H1 (cell line): ENCODE measurements around the gene METTL22. TPM values are rescaled to one million over a fixed set of nuclear protein-coding genes. Genes with fewer than 3 reads are reported as not detected.

Source experiments
- CTCF ChIA-PET: fragments of 300-600 bp; sonication (Branson Sonifier 250); formaldehyde crosslinking; loops from one replicate; lab custom pipeline; 2021; ENCODE audit not compliant: partially characterized antibody; lab: Charles Lee
- POLR2A ChIA-PET: fragments of 300-600 bp; sonication (Branson Sonifier 250); formaldehyde crosslinking; loops from one replicate; lab custom pipeline; 2021; ENCODE audit warnings: inconsistent platforms; ENCODE audit not compliant: partially characterized antibody; lab: Charles Lee
- DNase-seq, 2 experiments: peaks; one replicate each; pipeline versions ENCODE4 v3.0.0 to v3.0.0-alpha.2; 2010 to 2022; ENCODE audit warnings: low spot score in 2 of 2, low read depth in 1 of 2, mixed read lengths in 1 of 2
- FAIRE-seq: peaks from 2 replicates; lab custom pipeline; 2011; peaks lifted over from hg19 to GRCh38; lab: Jason Lieb, UNC
- H2AFZ ChIP-seq: 2 replicates; pipeline ENCODE4 v1.8.1; 2012; ENCODE audit warnings: low read length, inconsistent platforms
- H2AK5ac ChIP-seq: 2 replicates; pipeline ENCODE4 v1.6.1; 2013; ENCODE audit warnings: low read depth, low read length
- H2BK120ac ChIP-seq: replicated peaks from 2 replicates; pipeline ENCODE3; 2013; ENCODE audit warnings: low read depth, low read length, inconsistent platforms
- H2BK12ac ChIP-seq: 2 replicates; pipeline ENCODE4 v1.6.1; 2013; ENCODE audit warnings: low read depth, low read length
- H2BK15ac ChIP-seq: 2 replicates; pipeline ENCODE4 v1.6.1; 2013; ENCODE audit warnings: low read length
- H2BK20ac ChIP-seq: 2 replicates; pipeline ENCODE4 v1.6.1; 2013; ENCODE audit warnings: low read length
- H2BK5ac ChIP-seq: 2 replicates; pipeline ENCODE4 v1.6.1; 2013; ENCODE audit warnings: low read depth, low read length
- H3K14ac ChIP-seq: 2 replicates; pipeline ENCODE4 v1.6.1; 2013; ENCODE audit warnings: inconsistent platforms; ENCODE audit not compliant: insufficient read length
- H3K18ac ChIP-seq: 2 replicates; pipeline ENCODE4 v1.6.1; 2013; ENCODE audit warnings: low read length; ENCODE audit errors: extremely low read depth
- H3K23ac ChIP-seq: 2 replicates; pipeline ENCODE4 v1.6.1; 2013; ENCODE audit warnings: inconsistent platforms; ENCODE audit not compliant: insufficient read length
- H3K23me2 ChIP-seq: 2 replicates; pipeline ENCODE4 v1.6.1; 2013; ENCODE audit warnings: low read depth, low read length
- H3K27ac ChIP-seq: 2 replicates; pipeline ENCODE4 v1.6.1; 2011; ENCODE audit warnings: low read depth, low read length, inconsistent platforms
- H3K27me3 ChIP-seq, 4 experiments: replicated peaks in 1 of 4; 1 replicate in 1 of 4; 2 replicates in 3 of 4; pipeline versions ENCODE4 v1.6.1 to v1.8.1; 2011 to 2013; ENCODE audit warnings: low read length in 3 of 4, mild to moderate bottlenecking in 3 of 4, inconsistent platforms in 2 of 4, mixed read lengths in 2 of 4, moderate library complexity in 1 of 4; ENCODE audit not compliant: control insufficient read depth in 3 of 4, insufficient read depth in 3 of 4; ENCODE audit errors: extremely low read depth in 1 of 4
- H3K36me3 ChIP-seq, 4 experiments: 2 replicates each; pipeline versions ENCODE4 v1.6.1 to v1.8.1; 2011 to 2013; ENCODE audit warnings: mild to moderate bottlenecking in 4 of 4, low read length in 3 of 4, moderate library complexity in 2 of 4, control low read depth in 1 of 4, inconsistent platforms in 1 of 4; ENCODE audit not compliant: insufficient read depth in 4 of 4, control insufficient read depth in 2 of 4
- H3K4ac ChIP-seq: replicated peaks from 2 replicates; pipeline ENCODE3; 2013; ENCODE audit warnings: low read length, low read depth, mixed read lengths, inconsistent platforms; ENCODE audit not compliant: insufficient read length
- H3K4me1 ChIP-seq, 4 experiments: replicated peaks in 1 of 4; 1 replicate in 1 of 4; 2 replicates in 3 of 4; pipeline versions ENCODE4 v1.6.1 to v1.8.1; 2011 to 2013; ENCODE audit warnings: low read length in 3 of 4, inconsistent platforms in 2 of 4, mixed read lengths in 1 of 4; ENCODE audit not compliant: insufficient read depth in 4 of 4, control insufficient read depth in 3 of 4
- H3K4me2 ChIP-seq, 2 experiments: 2 replicates each; pipeline versions ENCODE4 v1.6.1 to v1.8.1; 2011 to 2013; ENCODE audit warnings: low read depth in 2 of 2, low read length in 2 of 2, control low read depth in 1 of 2, inconsistent platforms in 1 of 2, mild to moderate bottlenecking in 1 of 2; ENCODE audit not compliant: insufficient read depth in 1 of 2
- H3K4me3 ChIP-seq, 4 experiments: fragments of 200-600, 300-600 bp in 1 of 4; sonication (generic), shearing (Covaris generic), sonication (Bioruptor Twin) in 1 of 4; 2 replicates each; pipeline versions ENCODE4 v1.5.1 to v1.8.1; 2011 to 2016; ENCODE audit warnings: low read length in 4 of 4, low read depth in 3 of 4, control low read depth in 2 of 4, inconsistent platforms in 2 of 4, mild to moderate bottlenecking in 2 of 4, mixed read lengths in 1 of 4, moderate library complexity in 1 of 4; ENCODE audit not compliant: insufficient read depth in 2 of 4; ENCODE audit errors: extremely low read depth in 1 of 4
- H3K56ac ChIP-seq: replicated peaks from 2 replicates; pipeline ENCODE3; 2013; ENCODE audit warnings: low read depth, mild to moderate bottlenecking, mixed read lengths, low read length, inconsistent platforms; ENCODE audit not compliant: insufficient read length
- H3K79me1 ChIP-seq: 2 replicates; pipeline ENCODE4 v1.6.1; 2013; ENCODE audit warnings: low read depth, low read length, control low read depth
- H3K79me2 ChIP-seq, 2 experiments: 2 replicates each; pipeline versions ENCODE4 v1.6.1 to v1.8.1; 2012 to 2013; ENCODE audit warnings: low read length in 2 of 2, mild to moderate bottlenecking in 2 of 2, inconsistent platforms in 1 of 2; ENCODE audit not compliant: insufficient read depth in 2 of 2, control insufficient read depth in 1 of 2
- H3K9ac ChIP-seq, 4 experiments: replicated peaks in 1 of 4; 1 replicate in 1 of 4; 2 replicates in 3 of 4; pipeline versions ENCODE4 v1.6.1 to v1.8.1; 2011 to 2013; ENCODE audit warnings: low read depth in 3 of 4, low read length in 3 of 4, control low read depth in 2 of 4, mild to moderate bottlenecking in 2 of 4, moderate library complexity in 2 of 4, inconsistent platforms in 1 of 4; ENCODE audit errors: extremely low read depth in 1 of 4
- H3K9me3 ChIP-seq, 2 experiments: 2 replicates each; pipeline versions ENCODE4 v1.6.1 to v1.8.1; 2012 to 2013; ENCODE audit warnings: mild to moderate bottlenecking in 2 of 2, moderate library complexity in 2 of 2, control low read depth in 1 of 2, inconsistent platforms in 1 of 2, low read depth in 1 of 2, low read length in 1 of 2, mixed read lengths in 1 of 2; ENCODE audit not compliant: insufficient read depth in 2 of 2
- H4K20me1 ChIP-seq, 2 experiments: replicated peaks in 1 of 2; 2 replicates each; pipeline versions ENCODE3 to v1.8.1; 2011 to 2013; ENCODE audit warnings: inconsistent platforms in 2 of 2, low read length in 2 of 2, mild to moderate bottlenecking in 1 of 2; ENCODE audit not compliant: insufficient read depth in 2 of 2, control insufficient read depth in 1 of 2
- H4K5ac ChIP-seq: 2 replicates; pipeline ENCODE4 v1.6.1; 2013; ENCODE audit warnings: low read length, low read depth, mixed read lengths, inconsistent platforms; ENCODE audit not compliant: insufficient read length
- H4K8ac ChIP-seq: 2 replicates; pipeline ENCODE4 v1.8.0; 2013; ENCODE audit warnings: mild to moderate bottlenecking, moderate library complexity, low read length, inconsistent platforms; ENCODE audit not compliant: insufficient read depth; ENCODE audit errors: extremely low read depth
- H4K91ac ChIP-seq: replicated peaks from 2 replicates; pipeline ENCODE3; 2013; ENCODE audit warnings: low read length, mixed read lengths, inconsistent platforms; ENCODE audit not compliant: insufficient read length
- BACH1 ChIP-seq: IDR thresholded peaks from 2 replicates; pipeline ENCODE4 v1.6.1; 2012; ENCODE audit warnings: low read length, improper control_type of control experiment
- BRCA1 ChIP-seq: IDR thresholded peaks from 2 replicates; pipeline ENCODE4 v1.6.1; 2012; ENCODE audit warnings: low read depth, low read length, improper control_type of control experiment
- CBX5 ChIP-seq: fragments of 300-800, 300-1000 bp; sonication (generic); IDR thresholded peaks from 2 replicates; pipeline ENCODE4 v1.7.1; 2016; ENCODE audit warnings: antibody characterized with exemption, low read length, low read depth
- EGR1 ChIP-seq: IDR thresholded peaks from 2 replicates; pipeline ENCODE4 v1.6.1; 2011; ENCODE audit warnings: low read depth, low read length, borderline replicate concordance
- PHF8 ChIP-seq: fragments of 200-600 bp; sonication (generic); conservative IDR thresholded peaks from 2 replicates; pipeline ENCODE4 v1.7.1; 2012; ENCODE audit warnings: low read depth, mild to moderate bottlenecking, inconsistent platforms, low read length, moderate library complexity
- POLR2A ChIP-seq, 2 experiments: IDR thresholded peaks; 1 replicate in 1 of 2; 2 replicates in 1 of 2; pipeline ENCODE4 v1.6.1; 2011; ENCODE audit warnings: low read depth in 2 of 2, low read length in 2 of 2, mild to moderate bottlenecking in 2 of 2; ENCODE audit errors: control extremely low read depth in 1 of 2
- POU5F1 ChIP-seq: IDR thresholded peaks from 2 replicates; pipeline ENCODE4 v1.6.1; 2011; ENCODE audit warnings: low read depth, mild to moderate bottlenecking, low read length, moderate library complexity
- SP1 ChIP-seq: IDR thresholded peaks from 2 replicates; pipeline ENCODE4 v1.6.1; 2011; ENCODE audit warnings: low read depth, low read length
- SP4 ChIP-seq: IDR thresholded peaks from 2 replicates; pipeline ENCODE4 v1.6.1; 2012; ENCODE audit warnings: low read length, inconsistent platforms
- TAF1 ChIP-seq: IDR thresholded peaks from 2 replicates; pipeline ENCODE4 v1.6.1; 2011; ENCODE audit warnings: mild to moderate bottlenecking, low read depth, low read length
- WGBS, 2 experiments: shearing (Covaris generic) in 1 of 2; methylation state at CpG; one replicate each; pipeline versions ENCODE4 v1.1.6 to v1.1.7; 2013 to 2015; ENCODE audit warnings: low lambda C conversion rate in 2 of 2, mixed read lengths in 2 of 2, inconsistent platforms in 1 of 2, low coverage in 1 of 2, missing lambda C conversion rate in 1 of 2; ENCODE audit not compliant: insufficient replicate concordance in 2 of 2, insufficient coverage in 1 of 2, insufficient read length in 1 of 2; ENCODE audit errors: extremely low coverage in 1 of 2, missing lambda C conversion rate in 1 of 2; 5-methylcytosine and 5-hydroxymethylcytosine counted together
- polyA plus RNA-seq, 7 experiments: library from polyadenylated mRNA; depleted of rRNA in 3 of 7; stranded (reverse) in 5 of 7; unstranded in 2 of 7; fragments of >200 nt in 5 of 7; fragments of 200-250 nt in 2 of 7; gene quantifications; 1 replicate in 5 of 7; 2 replicates in 1 of 7; 4 replicates in 1 of 7; pipeline versions ENCODE4 v1.2.1 to v1.2.3, GENCODE V29; 2011 to 2013; ENCODE audit warnings: missing spikeins in 2 of 7, mixed read lengths in 2 of 7
- total RNA-seq: library from RNA; stranded (reverse); fragmentation: NEBNext Ultra II Directional; extraction: Animal tissue kit (Norgen Biotek cat#: 25700); gene quantifications from 2 replicates; pipeline ENCODE4 v1.2.1, GENCODE V29; 2021
- TF ChIP-seq, protein P1 (sequence below): IDR thresholded peaks from 2 replicates; pipeline ENCODE4 v1.6.1; 2012; ENCODE audit warnings: inconsistent platforms
- TF ChIP-seq, protein P2 (sequence below), 3 experiments: IDR thresholded peaks; 1 replicate in 2 of 3; 2 replicates in 1 of 3; pipeline versions ENCODE4 v1.5.1 to v1.6.1; 2011; ENCODE audit warnings: low read length in 3 of 3, mild to moderate bottlenecking in 3 of 3, inconsistent platforms in 2 of 3, low read depth in 1 of 3, moderate library complexity in 1 of 3; ENCODE audit not compliant: insufficient read depth in 1 of 3; ENCODE audit errors: control extremely low read depth in 1 of 3

The METTL22 gene
- total and polyA plus RNA-seq, 2 of the 8 experiments (the other 6 are each of a cell fraction or from before 2014, with no cell fraction given), result 56.7 to 85.2 TPM

DNA sequence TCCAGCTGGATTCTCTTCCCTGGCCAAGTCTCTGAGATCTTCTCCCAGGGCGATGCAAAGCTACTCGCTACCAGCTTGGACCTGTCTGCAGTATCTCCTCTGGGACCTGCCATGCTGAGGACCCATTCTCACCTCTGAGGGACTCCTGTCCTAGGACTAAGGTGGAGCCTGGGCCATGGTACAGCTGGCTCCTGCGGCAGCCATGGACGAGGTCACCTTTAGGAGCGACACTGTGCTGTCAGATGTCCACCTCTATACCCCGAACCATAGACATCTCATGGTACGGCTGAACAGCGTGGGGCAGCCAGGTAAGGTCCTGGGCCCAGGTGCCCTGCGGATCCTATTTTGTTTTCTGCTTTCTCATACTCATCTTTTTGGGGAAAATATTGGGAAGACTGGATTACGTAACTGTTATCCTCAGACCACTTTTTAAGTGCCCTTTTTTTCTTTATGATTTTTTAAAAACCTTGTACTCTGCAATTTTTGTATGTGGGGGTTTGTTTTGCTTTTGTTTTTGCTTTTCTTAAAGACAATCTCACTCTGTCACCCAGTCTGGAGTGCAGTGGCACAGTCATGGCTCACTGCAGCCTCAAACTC is 4.1 kb downstream of the METTL22 start:
- Histone ChIP-seq H4K91ac (no peak overlapping the region), H2BK12ac (no peak overlapping the region), H3K56ac (no peak overlapping the region), H3K23ac (no peak overlapping the region), H2AFZ (no peak overlapping the region), H3K79me1 (peaks cover 21% of the 10 kb centered on the region), H3K4me1 (no peaks in the 10 kb centered on the region; a peak in 1 of 7 replicates), H3K9me3 (no peaks in the 10 kb centered on the region), H4K8ac (no peak overlapping the region), H2BK20ac (no peak overlapping the region), H3K23me2 (peaks cover 4% of the 10 kb centered on the region), H3K36me3 (peaks cover 30 to 58% (median 48%) of the 10 kb centered on the region in 4 experiments), H4K5ac (no peak overlapping the region), H2BK5ac (no peak overlapping the region), H2BK120ac (no peak overlapping the region), H3K4me2 (no peak overlapping the region), H2AK5ac (no peak overlapping the region), H3K4ac (no peak overlapping the region), H3K79me2 (peaks cover 9 to 44% of the 10 kb centered on the region in 2 experiments), H3K27me3 (no peaks in the 10 kb centered on the region), H4K20me1 (peaks cover 8 to 19% of the 10 kb centered on the region in 2 experiments), H2BK15ac (no peak overlapping the region), H3K14ac (no peak overlapping the region), H3K27ac (no peak overlapping the region), H3K18ac (no peak overlapping the region), H3K9ac (no peak overlapping the region), H3K4me3 (no peak overlapping the region)
- WGBS, 2 experiments, result 94% methylated on average over 10 of the region's 10 CpGs; no CpG with 5 or more reads in 1 of the 2 experiments
- POLR2A ChIA-PET, result interaction anchor here (3.5 to 4.2 kb wide), 2 partner anchors 8 to 11 kb away, joined by 13 to 14 read pairs; no protein-coding TSS in a partner anchor
- DNase-seq, result no peak
- CTCF ChIA-PET, result interaction anchor here (0.9 to 24.1 kb wide), 5 partner anchors 11 to 54 kb away, joined by 3 to 416 read pairs (median 3); no protein-coding TSS in a partner anchor
- FAIRE-seq, result no peak
- TF ChIP-seq BRCA1 (no peak), BACH1 (no peak), PHF8 (no peak), SP4 (no peak), EGR1 (no peak), POU5F1 (no peak), SP1 (no peak), POLR2A (IDR thresholded peaks at IDR 0.05; ENCODE audit: control extremely low read depth in 1 of 2, low read depth in 2 of 2, low read length in 2 of 2) (no peak), CBX5 (no peak), TAF1 (no peak)
- TF ChIP-seq, protein P1, sequence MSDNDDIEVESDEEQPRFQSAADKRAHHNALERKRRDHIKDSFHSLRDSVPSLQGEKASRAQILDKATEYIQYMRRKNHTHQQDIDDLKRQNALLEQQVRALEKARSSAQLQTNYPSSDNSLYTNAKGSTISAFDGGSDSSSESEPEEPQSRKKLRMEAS, result no peak
- TF ChIP-seq, protein P2, sequence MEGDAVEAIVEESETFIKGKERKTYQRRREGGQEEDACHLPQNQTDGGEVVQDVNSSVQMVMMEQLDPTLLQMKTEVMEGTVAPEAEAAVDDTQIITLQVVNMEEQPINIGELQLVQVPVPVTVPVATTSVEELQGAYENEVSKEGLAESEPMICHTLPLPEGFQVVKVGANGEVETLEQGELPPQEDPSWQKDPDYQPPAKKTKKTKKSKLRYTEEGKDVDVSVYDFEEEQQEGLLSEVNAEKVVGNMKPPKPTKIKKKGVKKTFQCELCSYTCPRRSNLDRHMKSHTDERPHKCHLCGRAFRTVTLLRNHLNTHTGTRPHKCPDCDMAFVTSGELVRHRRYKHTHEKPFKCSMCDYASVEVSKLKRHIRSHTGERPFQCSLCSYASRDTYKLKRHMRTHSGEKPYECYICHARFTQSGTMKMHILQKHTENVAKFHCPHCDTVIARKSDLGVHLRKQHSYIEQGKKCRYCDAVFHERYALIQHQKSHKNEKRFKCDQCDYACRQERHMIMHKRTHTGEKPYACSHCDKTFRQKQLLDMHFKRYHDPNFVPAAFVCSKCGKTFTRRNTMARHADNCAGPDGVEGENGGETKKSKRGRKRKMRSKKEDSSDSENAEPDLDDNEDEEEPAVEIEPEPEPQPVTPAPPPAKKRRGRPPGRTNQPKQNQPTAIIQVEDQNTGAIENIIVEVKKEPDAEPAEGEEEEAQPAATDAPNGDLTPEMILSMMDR (IDR thresholded peaks at IDR 0.05; ENCODE audit: control extremely low read depth in 1 of 3, insufficient read depth in 1 of 3, low read depth in 1 of 3, low read length in 3 of 3), result no peak
